Activated CD4-positive, alpha-beta T cell treated with anti-CD3 and anti-CD28 coated beads for 48 hours (primary cell): ENCODE data around the gene CA10.

Experiments
- DNase-seq: peaks from one replicate; pipeline ENCODE4 v3.0.0-alpha.2; 2020

CA10 gene

GRCh38 chr17:51709694-51710633 is 448.6 kb downstream of the CA10 start:
- DNase-seq = no peak

- no peak for DNase-seq
Observed at GRCh38 chr17:51707216-51707615, 451.3 kb downstream of the CA10 start.

GRCh38 chr17:51706093-51706492 is 452.4 kb downstream of the CA10 start:
- no peak for DNase-seq

DNA sequence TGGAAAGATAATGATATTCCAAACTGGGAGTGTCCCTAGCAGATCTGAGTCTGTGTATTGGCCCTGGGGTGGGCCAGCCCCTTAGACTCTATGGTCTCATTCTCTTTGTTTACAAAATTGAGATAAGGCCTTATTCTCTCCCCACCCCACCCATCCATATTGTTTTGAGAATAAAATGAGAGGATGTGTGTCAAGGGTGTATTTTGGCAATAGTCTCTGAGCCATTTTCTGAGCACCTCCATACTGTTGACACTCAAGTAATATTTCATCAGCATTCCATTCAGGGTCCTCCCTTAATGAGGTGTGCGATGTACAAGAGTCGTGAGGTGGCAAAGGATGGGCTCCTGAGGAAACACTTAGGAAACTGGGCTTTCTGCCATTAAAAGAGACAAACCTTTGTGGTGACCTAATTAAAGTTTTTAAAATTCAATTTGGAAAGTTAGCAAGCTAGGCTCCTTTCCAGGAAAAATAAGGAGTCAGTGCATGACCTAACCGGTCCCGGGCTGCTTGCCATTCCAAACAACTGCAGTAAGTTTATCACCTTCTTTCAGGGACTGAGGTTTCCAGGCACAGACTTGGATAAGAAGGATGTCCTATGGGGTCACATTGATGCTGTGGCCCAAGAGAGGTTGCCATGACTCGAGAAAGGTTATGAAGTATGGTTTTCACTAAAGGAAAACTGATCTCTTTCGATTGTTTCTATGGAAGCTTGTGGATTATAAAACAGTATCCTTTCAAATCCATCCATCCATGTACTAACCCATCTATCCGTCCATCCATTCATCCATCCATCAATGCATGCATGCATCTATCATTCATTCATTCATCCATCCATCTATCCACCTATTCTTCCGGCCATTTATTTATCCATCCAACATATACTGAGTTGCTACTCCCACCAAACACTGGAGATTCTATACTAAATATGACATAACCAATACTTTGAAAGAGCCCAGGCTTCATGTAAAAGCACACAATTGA is 454.9 kb downstream of the CA10 start:
- DNase-seq = no peak

DNA sequence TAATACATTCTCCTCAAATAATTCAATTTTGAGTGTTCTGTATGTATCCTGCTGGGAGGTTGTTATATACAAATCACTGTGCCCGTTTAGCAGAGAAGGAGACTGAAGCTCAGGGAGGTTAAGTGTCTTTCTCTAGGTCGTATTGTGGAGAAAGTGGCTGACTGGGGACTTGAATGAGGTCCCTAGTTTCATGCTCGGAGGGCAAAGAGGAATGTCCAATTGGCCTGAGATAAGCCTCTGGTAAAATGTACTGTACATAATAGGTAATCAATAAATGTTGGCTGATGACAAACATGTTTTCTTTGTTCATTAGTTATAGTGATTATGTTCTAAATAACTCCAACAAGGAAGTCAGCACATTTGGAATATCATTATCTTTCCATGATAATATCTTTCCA is 455.6 kb downstream of the CA10 start:
- DNase-seq = no peak

DNA sequence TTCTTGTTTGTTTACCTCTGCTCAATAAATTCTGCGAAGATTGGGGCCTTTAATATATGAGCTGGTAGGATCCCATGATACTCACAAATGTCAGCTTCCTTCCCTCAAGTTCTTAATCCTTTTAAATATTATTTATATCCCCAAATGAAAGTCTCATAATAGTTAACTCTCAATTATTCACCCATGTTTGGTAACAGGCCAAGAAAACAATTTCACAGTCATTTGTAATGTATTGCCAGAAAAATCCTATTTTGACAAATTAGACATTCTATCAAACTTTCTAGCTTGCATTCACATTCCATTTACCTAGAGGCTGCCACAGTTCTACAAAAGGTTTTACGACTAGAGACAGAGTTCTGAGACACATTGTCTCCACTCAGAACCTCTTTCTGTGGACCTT is 457.0 kb downstream of the CA10 start:
- no peak for DNase-seq

DNA sequence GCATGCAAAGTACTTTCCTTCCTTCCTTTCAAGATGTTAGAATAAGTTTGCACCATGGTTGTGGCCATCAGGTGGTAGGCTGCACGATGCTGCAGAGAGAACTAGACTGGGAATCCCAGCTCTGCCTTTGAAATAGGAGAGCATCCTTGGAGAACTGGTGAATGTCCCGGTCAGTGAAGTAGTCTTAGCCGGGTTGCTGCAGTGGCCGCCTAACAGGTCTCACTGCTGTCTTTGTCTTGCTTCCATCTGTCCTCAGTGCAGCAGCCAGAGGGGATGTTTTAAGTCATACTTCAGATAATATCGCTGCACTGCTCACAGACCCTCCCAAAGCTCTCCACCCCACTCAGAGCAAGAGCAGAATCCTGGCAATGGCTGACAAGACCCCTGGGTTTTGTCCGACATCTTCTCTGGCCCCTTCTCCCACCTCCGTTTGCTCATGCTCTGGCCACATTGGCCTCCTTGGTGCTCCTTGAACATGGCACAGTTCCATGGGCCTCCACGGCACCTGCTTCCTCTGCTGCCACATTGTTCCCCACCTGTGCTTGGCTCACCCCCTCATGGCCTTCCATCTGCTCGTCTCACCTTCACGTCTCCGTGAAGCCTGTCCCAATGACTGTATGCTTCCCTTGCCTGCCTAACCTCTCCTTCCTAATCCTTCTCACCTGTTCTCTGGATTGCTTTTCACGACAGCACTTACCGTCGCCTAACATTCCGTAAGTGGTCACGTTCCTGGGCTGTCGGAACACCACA is 458.3 kb downstream of the CA10 start:
- no peak for DNase-seq

DNA sequence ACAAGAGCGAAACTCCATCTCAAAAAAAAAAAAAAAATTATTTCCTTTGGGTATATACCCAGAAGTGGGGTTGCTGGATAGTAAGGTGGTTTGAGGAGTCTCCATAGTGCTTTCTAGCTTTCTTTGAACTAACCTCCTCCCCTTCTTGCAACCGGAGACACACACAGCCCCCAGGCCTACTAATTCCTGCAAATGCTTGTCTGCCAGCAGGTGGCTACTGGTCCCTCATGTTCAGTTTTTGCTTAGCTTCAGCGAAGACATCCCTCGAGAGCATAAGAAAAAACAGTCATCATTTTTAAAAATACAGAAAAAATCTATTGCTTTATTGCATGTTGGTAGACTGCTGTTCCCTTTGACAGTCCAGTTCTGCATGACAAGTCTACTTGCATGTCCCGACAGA is 459.2 kb downstream of the CA10 start:
- DNase-seq = no peak

- DNase-seq = no peak
Observed at GRCh38 chr17:51692917-51693316, 465.6 kb downstream of the CA10 start.

GRCh38 chr17:51687887-51688286 is 470.6 kb downstream of the CA10 start:
- DNase-seq = no peak

DNA sequence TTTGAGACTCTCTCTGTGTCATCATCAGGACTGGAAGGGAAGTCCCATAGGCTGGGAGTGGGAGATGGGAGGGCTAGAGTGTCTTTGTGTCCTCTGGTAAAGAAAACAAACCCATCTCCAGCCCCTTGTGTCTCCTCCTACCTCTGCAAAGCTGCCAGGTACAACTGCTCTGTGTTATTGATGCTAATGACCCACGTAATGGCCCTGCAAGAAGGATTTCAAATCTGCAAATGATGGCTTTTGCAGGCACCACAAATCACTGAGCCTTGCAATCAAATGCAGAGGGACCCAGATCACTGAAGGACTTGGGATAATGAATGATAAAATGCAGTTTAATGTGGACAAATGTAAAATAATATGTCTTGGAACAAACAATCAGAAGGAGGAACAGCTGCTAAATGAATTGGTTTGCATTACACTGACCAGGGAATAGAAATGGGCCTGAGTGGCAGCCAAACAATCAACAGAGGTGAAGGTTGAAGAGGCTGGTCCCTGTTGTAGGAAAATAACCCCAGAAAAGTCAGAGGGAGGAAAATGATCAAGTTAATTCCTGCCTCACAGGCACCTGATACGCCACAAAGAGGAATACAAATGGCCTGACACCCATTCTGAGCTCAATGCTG is 473.1 kb downstream of the CA10 start:
- DNase-seq = no peak

DNA sequence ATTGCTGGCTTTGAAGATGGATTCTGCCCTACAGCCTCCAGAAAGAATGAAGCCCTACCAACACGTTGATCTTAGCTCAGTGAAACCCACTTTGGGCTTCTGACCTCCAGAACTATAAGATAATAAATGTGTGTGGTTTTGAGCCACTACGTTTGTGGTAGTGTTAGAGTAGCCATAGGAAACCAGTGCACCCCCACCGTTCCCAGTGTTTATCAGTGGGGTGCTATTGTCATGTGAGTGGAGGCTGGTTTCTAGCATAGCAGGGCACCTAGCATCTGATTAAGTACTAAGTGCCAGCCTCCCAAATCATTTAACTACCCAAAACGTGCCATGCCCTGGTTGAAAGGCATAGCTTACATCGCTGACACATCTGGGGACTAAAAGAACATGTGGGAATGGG is 474.3 kb downstream of the CA10 start:
- DNase-seq = no peak

- no peak for DNase-seq
Observed at GRCh38 chr17:51683291-51683690, 475.2 kb downstream of the CA10 start.

- no peak for DNase-seq
Observed at GRCh38 chr17:51682115-51682514, 476.4 kb downstream of the CA10 start.

- DNase-seq = no peak
Observed at GRCh38 chr17:51677875-51678274, 480.6 kb downstream of the CA10 start.

- DNase-seq = no peak
Observed at GRCh38 chr17:51676691-51677487, 481.6 kb downstream of the CA10 start.

GRCh38 chr17:51674579-51675255 is 483.8 kb downstream of the CA10 start:
- no peak for DNase-seq

- DNase-seq = no peak
Observed at GRCh38 chr17:51673070-51673469, 485.4 kb downstream of the CA10 start.

DNA sequence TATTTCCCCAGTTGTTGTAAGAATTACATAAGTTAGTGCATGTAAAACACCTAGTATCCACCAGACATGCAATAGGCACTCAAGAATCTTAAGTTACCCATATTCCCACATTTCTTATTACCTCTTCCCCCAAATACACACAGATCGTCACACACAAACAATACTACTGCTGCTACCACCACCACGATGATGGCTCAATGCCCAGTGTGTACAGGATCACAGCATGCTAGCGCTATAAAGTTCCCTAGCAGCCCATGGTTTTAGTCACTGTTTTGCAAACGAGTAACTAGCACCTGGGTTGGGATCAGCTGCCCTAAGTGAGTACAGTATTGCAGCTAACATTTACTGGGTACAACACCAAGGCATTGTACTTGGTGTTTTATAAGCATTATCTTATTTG is 486.4 kb downstream of the CA10 start:
- DNase-seq = no peak

GRCh38 chr17:51670899-51671298 is 487.6 kb downstream of the CA10 start:
- no peak for DNase-seq

DNA sequence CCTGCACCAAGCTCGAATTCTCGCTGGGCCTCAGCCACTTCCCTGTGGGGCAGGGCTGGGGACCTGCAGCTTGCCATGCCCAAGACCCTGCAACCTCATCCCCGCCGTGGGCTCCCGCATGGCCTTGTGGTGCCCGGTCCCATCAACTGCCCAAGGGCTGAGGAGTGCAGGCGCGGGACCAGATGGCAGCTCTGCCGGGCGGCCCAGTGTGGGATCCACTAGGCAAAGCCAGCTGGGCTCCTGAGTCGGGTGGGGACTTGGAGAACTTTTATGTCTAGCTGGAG is 489.6 kb downstream of the CA10 start:
- no peak for DNase-seq
